ENCODE measurements around the gene BCAT1. TPM values are rescaled to one million over a fixed set of nuclear protein-coding genes. Genes with fewer than 3 reads are reported as not detected.
A peak's percentile ranks its signal among the peaks of the same experiment; 100 is the strongest.

BCAT1 gene
- total and polyA plus RNA-seq, 9 of the 15 experiments (the other 6 are each of a cell fraction or from before 2014, with no cell fraction given), result 38.5 to 157 (median 66.8) TPM

GRCh38 chr12:24948420-24948756 is 513 bp downstream of the BCAT1 start:
- BruUV-seq (replicated peaks), result no TSS peak
- no peaks in the 10 kb centered on the region for H3K9me1 ChIP-seq (ENCODE audit: control insufficient read depth, insufficient read depth, low read length)
- intact Hi-C loops (cut with micrococcal nuclease) (loop anchor here (10.0 kb wide), 1 partner anchor 254 kb away; no protein-coding TSS in a partner anchor), in situ Hi-C loops (cut with MboI) (no loop called here)
- ChIA-PET POLR2A (interaction anchor here (0.6 to 3.5 kb wide), 3 partner anchors 12 to 104 kb away, joined by 3 to 19 read pairs (median 3); no protein-coding TSS in a partner anchor), CTCF (ENCODE audit: low intra/inter-chr PET ratio) (no interaction called here)
- peak overlapping the region; percentile 90 for H3K27ac ChIP-seq (ENCODE audit: extremely low read depth, low read depth, low read length)
- peaks cover 60% of the 10 kb centered on the region for H3K79me2 ChIP-seq (ENCODE audit: control insufficient read depth, insufficient read depth, low read length)
- DNase-seq (ENCODE audit: extremely low read depth in 1 of 4, low spot score in 3 of 4), result peak; percentile 33 to 48 (median 34)
- H2AFZ ChIP-seq (ENCODE audit: low read depth, low read length), result peak overlapping the region; percentile 98
- peak; percentile 15 for ATAC-seq
- no peak for FAIRE-seq
- H3K27me3 ChIP-seq (ENCODE audit: control insufficient read depth in 2 of 2, insufficient read depth in 2 of 2, low read length in 2 of 2), result no peaks in the 10 kb centered on the region
- H3K4me3 ChIP-seq, result peak overlapping the region; percentile 69
- H3K9ac ChIP-seq (ENCODE audit: insufficient read depth in 1 of 2, low read depth in 2 of 2, low read length in 2 of 2), result peak overlapping the region; percentile 94 to 99
- H3K9me3 ChIP-seq (replicated peaks; ENCODE audit: control insufficient read depth, insufficient read depth, low read depth, low read length), result no peaks in the 10 kb centered on the region
- H4K20me1 ChIP-seq (replicated peaks; ENCODE audit: control insufficient read depth, insufficient read depth, low read length), result 0 out of 2 replicates have a peak, but pooled peaks cover 4% of the 10 kb centered on the region
- peaks cover 28% of the 10 kb centered on the region for H3K36me3 ChIP-seq (ENCODE audit: control insufficient read depth, insufficient read depth, low read length)
- peaks cover 37 to 48% of the 10 kb centered on the region in 2 experiments for H3K4me1 ChIP-seq (replicated peaks in 1 of 2; ENCODE audit: control insufficient read depth in 2 of 2, insufficient read depth in 2 of 2, low read length in 2 of 2)
- peak overlapping the region; percentile 93 for H3K4me2 ChIP-seq (ENCODE audit: insufficient read depth, low read length)
- 0% methylated on average over 13 of the region's 14 CpGs for WGBS (ENCODE audit: insufficient coverage, low coverage, missing lambda C conversion rate)
- TF ChIP-seq ZNF224 (CRISPR knock-in tag; IDR thresholded peaks at IDR 0.05), result no peak
- no peak for TF ChIP-seq HMGXB4 (CRISPR knock-in tag; IDR thresholded peaks at IDR 0.05)
- 0 out of 2 replicates have a peak, but pooled peaks have one; percentile 0 for TF ChIP-seq ZBTB40 (IDR thresholded peaks at IDR 0.05)
- no peak for TF ChIP-seq ZBTB40 (CRISPR knock-in tag; IDR thresholded peaks at IDR 0.05)
- 0 out of 2 replicates have a peak, but pooled peaks have one; percentile 13 for TF ChIP-seq BRD4 (IDR thresholded peaks at IDR 0.05)
- TF ChIP-seq ZHX1 (conservative IDR thresholded peaks at IDR 0.05; ENCODE audit: low read length), result no peak
- TF ChIP-seq ESRRB (CRISPR knock-in tag; IDR thresholded peaks at IDR 0.05; ENCODE audit: borderline replicate concordance), result no peak
- TF ChIP-seq FOXP1 (CRISPR knock-in tag; IDR thresholded peaks at IDR 0.05), result no peak
